Stimulated activated effector memory CD8-positive, alpha-beta T cell treated with anti-CD3 and anti-CD28 coated beads, Interleukin-12 subunit alpha, Interleukin-12 subunit beta, amount 100 ng/mL, for 72 hours (primary cell): ENCODE results near the gene ZNF865.
A peak's percentile ranks its signal among the peaks of the same experiment; 100 is the strongest.
"Not testable (repeated sequence)": the region's sequence is repeated elsewhere in the genome, so short reads cannot be mapped to it uniquely, and the experiment has no call there.

ENCODE experiments used
- ATAC-seq: fragments of 150-1000 bp; cut with Tn5 transposase; 2 replicates; pipeline ENCODE4 v1.10.0; 2021
- DNase-seq, 2 donors: peaks; one replicate each; pipeline ENCODE4 v3.0.0; 2021 to 2022; ENCODE audit warnings: low spot score in 2 of 2
- H3K27ac Mint-ChIP-seq: one replicate; pipeline ENCODE4 v1.8.0; 2022; ENCODE audit warnings: mild to moderate bottlenecking, mixed read lengths
- H3K36me3 Mint-ChIP-seq: one replicate; pipeline ENCODE4 v1.8.0; 2022; ENCODE audit warnings: mild to moderate bottlenecking, mixed read lengths
- H3K4me1 Mint-ChIP-seq: one replicate; pipeline ENCODE4 v1.8.0; 2022; ENCODE audit warnings: mixed read lengths
- H3K4me3 Mint-ChIP-seq: one replicate; pipeline ENCODE4 v1.8.0; 2022; ENCODE audit warnings: mild to moderate bottlenecking, mixed read lengths
- H3K9me3 Mint-ChIP-seq: one replicate; pipeline ENCODE4 v1.8.0; 2022; ENCODE audit warnings: mixed read lengths

Gene ZNF865

GRCh38 chr19:55581823-55582223 is 23.6 kb upstream of the ZNF865 start:
- peaks cover 41% of the 10 kb centered on the region for H3K4me1 Mint-ChIP-seq
- DNase-seq = no peak
- no peak for ATAC-seq
- H3K9me3 Mint-ChIP-seq = no peaks in the 10 kb centered on the region
- H3K27ac Mint-ChIP-seq = no peak overlapping the region
- H3K4me3 Mint-ChIP-seq = peak overlapping the region; percentile 83
- peaks cover 19% of the 10 kb centered on the region for H3K36me3 Mint-ChIP-seq

GRCh38 chr19:55582284-55582683 is 23.2 kb upstream of the ZNF865 start:
- peak overlapping the region; percentile 83 for H3K4me3 Mint-ChIP-seq
- not testable (repeated sequence) for H3K9me3 Mint-ChIP-seq, H3K27ac Mint-ChIP-seq, ATAC-seq, DNase-seq
- peaks cover 45% of the 10 kb centered on the region for H3K4me1 Mint-ChIP-seq
- peaks cover 15% of the 10 kb centered on the region for H3K36me3 Mint-ChIP-seq

- ATAC-seq, H3K4me3 Mint-ChIP-seq, H3K27ac Mint-ChIP-seq, DNase-seq, H3K9me3 Mint-ChIP-seq: not testable (repeated sequence)
- Mint-ChIP-seq H3K36me3 (peaks cover 10% of the 10 kb centered on the region), H3K4me1 (peaks cover 47% of the 10 kb centered on the region)
Measured at GRCh38 chr19:55583897-55584296, 21.6 kb upstream of the ZNF865 start.

DNA sequence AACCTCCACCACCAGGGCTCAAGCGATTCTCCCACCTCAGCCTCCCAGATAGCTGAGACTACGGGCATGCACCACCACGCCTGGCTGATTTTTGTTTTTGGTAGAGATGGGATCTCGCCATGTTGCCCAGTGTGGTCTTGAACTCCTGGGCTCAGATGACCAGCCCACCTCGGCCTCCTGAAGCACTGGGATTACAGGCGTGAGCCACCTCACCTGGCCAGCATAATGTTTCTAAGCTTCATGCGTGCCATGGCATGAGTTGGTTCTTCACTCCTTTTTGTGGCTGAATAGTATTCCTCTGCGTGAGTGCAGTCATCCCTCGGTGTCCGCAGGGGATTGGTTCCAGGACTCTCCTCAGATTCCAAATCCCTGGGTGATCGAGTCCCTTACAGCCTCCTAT is 20.6 kb upstream of the ZNF865 start:
- H3K36me3 Mint-ChIP-seq = peaks cover 6% of the 10 kb centered on the region
- ATAC-seq = no peak
- H3K4me3 Mint-ChIP-seq = peak overlapping the region; percentile 70
- H3K4me1 Mint-ChIP-seq = peaks cover 41% of the 10 kb centered on the region
- no peak overlapping the region for H3K27ac Mint-ChIP-seq
- no peaks in the 10 kb centered on the region for H3K9me3 Mint-ChIP-seq
- DNase-seq = no peak

DNA sequence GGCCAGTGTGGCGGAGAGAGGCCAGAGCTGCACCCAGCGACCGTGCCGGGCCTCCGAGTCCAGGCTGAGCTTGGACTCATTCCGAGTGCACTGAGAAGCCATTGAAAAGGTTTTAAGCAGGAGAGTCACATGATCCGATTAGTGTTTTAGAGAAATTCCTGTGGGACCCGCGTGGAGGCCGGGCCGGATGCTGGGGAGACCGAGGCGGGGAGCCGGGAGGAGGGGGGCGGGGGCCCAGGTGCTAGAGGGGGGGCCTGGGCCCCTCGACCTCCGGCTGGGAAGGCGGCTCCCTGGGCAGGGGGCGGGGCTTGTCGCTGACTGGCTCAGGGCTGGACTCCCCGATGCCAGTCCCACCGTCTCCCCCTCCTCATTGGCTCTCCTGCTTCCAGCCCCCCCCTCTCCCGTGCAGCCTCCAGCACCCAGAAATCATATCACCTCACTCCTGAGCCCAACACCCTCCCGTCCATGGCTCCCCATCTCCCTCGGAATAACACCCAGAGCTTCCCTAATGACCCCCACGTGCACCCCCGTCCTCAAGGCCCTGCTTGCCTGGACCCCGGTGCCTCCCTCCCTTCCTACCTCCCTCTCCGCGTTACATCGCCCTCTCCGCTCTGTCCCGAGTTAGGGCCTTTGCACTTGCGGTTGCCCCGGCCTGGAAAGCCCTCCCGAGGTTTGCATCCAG is 19.6 kb upstream of the ZNF865 start:
- DNase-seq = no peak
- peak overlapping the region; percentile 70 for H3K4me3 Mint-ChIP-seq
- peak overlapping the region; percentile 79 for H3K27ac Mint-ChIP-seq
- peak; percentile 19 for ATAC-seq
- no peaks in the 10 kb centered on the region for H3K9me3 Mint-ChIP-seq
- H3K4me1 Mint-ChIP-seq = peaks cover 38% of the 10 kb centered on the region
- no peaks in the 10 kb centered on the region for H3K36me3 Mint-ChIP-seq

DNA sequence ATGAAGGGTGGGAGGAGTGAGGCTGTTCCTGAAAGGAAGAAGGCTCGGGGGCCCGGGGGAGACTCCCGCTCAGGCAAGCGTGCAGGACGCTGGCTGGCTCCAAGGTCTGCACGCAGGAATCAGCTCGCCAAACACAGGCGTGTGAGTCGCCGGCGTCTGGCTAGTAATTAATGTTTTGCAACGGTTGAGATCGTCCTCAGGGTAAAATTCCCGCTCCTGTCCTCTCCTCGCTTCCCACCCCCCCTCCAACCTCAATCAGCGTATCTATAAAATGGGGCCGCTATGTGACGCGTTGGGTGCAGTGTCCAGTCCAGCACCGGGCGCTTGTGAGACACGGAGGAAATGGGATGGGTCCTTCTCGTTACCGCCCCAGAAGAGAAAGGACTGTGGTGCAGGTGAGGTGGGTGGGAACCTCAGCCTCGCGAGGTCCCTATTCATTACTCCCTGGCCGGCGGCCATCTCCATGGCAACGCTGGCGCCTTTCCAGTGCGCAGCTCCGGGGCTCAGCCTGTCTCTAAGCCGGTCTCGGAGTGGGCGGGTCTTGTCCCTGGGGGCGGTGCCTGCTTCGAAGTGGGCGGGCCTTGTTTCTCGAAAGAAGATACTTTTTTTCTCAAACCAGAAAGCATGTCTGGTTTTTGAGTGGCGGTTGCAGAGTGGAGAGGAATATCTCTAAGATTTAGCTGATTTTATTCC is 18.3 kb upstream of the ZNF865 start:
- Mint-ChIP-seq H3K27ac (peak overlapping the region; percentile 32), H3K4me3 (peak overlapping the region; percentile 70), H3K36me3 (no peaks in the 10 kb centered on the region), H3K4me1 (peaks cover 26% of the 10 kb centered on the region), H3K9me3 (no peaks in the 10 kb centered on the region)
- ATAC-seq (peak; percentile 99), DNase-seq (peak; percentile 83 to 97)

- no peak overlapping the region for H3K27ac Mint-ChIP-seq
- ATAC-seq (no peak), DNase-seq (no peak)
- H3K4me1 Mint-ChIP-seq = peaks cover 25% of the 10 kb centered on the region
- peaks cover 4% of the 10 kb centered on the region for H3K36me3 Mint-ChIP-seq
- no peak overlapping the region for H3K4me3 Mint-ChIP-seq
- H3K9me3 Mint-ChIP-seq = no peaks in the 10 kb centered on the region
Measured at GRCh38 chr19:55588738-55589137, 16.7 kb upstream of the ZNF865 start.

DNA sequence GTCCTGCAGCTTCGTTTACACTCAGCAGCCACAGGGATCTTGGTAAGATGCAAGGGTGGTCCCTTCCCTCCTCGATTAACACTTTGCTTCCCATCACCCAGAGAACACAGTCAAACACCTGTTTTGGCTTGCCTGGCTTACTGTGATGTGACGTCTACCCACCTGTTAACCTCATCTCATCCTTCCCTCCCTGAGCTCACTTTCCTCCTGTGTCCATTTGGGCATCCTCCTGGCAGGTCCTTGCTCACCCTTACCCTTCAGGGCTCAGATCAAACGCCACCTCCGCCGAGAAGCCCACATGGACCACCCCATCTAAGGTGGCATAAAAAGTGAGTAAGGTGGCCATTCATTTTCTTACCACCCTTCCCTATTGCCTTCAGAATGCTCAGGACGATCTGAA is 15.3 kb upstream of the ZNF865 start:
- DNase-seq (no peak), ATAC-seq (no peak)
- no peaks in the 10 kb centered on the region for H3K9me3 Mint-ChIP-seq
- no peak overlapping the region for H3K27ac Mint-ChIP-seq
- H3K4me3 Mint-ChIP-seq = no peak overlapping the region
- H3K4me1 Mint-ChIP-seq = peaks cover 23% of the 10 kb centered on the region
- peaks cover 18% of the 10 kb centered on the region for H3K36me3 Mint-ChIP-seq

DNA sequence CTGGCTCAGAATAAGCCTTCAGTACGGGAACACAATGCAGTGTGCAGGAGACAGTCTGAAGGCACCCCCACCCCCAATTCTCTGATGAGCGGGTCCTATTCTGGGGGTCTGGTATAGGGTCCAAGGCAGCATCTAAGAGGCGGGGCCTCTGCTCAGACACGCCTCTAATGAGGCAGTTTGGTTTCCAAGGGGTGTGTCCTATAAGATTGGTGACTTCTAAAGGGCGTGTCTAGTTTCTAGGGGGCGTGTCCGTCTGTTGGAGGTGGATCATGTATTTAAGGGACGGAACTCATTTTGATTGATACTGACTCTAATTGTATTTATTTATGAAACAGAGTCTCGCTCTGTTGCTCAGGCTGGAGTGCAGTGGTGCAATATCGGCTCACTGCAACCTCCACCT is 14.8 kb upstream of the ZNF865 start:
- DNase-seq (no peak), ATAC-seq (no peak)
- peaks cover 18% of the 10 kb centered on the region for H3K4me1 Mint-ChIP-seq
- H3K4me3 Mint-ChIP-seq = no peak overlapping the region
- no peaks in the 10 kb centered on the region for H3K9me3 Mint-ChIP-seq
- H3K36me3 Mint-ChIP-seq = peaks cover 23% of the 10 kb centered on the region
- no peak overlapping the region for H3K27ac Mint-ChIP-seq

- Mint-ChIP-seq H3K36me3 (peaks cover 31% of the 10 kb centered on the region), H3K9me3 (no peaks in the 10 kb centered on the region), H3K4me3 (no peak overlapping the region), H3K27ac (no peak overlapping the region), H3K4me1 (peaks cover 9% of the 10 kb centered on the region)
- DNase-seq = no peak
- ATAC-seq = no peak
Measured at GRCh38 chr19:55591555-55591954, 13.9 kb upstream of the ZNF865 start.

DNA sequence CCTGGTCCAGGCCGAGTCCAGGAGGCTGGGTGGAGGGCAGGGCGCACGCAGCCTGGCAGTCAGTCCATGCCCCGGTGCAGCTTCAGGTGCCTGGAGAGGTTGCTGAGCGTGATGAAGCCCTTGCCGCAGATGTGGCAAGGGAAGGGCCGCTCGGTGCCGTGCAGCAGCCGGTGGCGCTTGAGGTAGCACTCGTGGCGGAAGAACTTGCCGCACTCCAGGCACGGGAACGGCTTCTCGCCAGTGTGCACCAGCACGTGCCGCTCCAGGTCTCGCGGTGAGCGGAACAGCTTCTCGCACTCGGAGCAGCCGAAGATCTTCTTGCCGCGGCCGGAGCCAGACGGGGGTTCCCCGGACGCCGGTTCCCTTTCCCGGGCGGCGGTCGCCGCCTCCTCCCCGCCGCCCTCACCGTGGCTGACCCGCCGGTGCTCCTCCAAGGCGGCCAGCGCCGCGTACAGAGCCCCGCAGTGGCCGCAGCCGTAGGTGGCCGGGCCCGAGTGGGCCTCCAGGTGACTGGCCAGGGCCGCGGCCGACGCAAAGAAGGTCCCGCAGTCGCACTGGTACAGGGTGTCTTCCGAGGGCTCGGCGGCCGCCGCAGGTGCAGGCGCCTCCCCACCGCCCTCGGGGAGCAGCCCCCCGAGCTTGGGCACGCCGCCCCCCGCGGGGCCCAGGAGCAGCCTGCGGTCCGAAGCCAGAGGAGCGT is 12.9 kb upstream of the ZNF865 start:
- Mint-ChIP-seq H3K27ac (no peak overlapping the region), H3K36me3 (peaks cover 36% of the 10 kb centered on the region), H3K4me1 (peaks cover under 1% of the 10 kb centered on the region), H3K9me3 (no peaks in the 10 kb centered on the region), H3K4me3 (no peak overlapping the region)
- DNase-seq = no peak
- ATAC-seq = no peak

- DNase-seq = no peak
- no peaks in the 10 kb centered on the region for H3K4me1 Mint-ChIP-seq
- ATAC-seq = no peak
- H3K4me3 Mint-ChIP-seq = no peak overlapping the region
- no peaks in the 10 kb centered on the region for H3K9me3 Mint-ChIP-seq
- no peak overlapping the region for H3K27ac Mint-ChIP-seq
- peaks cover 36% of the 10 kb centered on the region for H3K36me3 Mint-ChIP-seq
Measured at GRCh38 chr19:55593096-55593772, 12.2 kb upstream of the ZNF865 start.

- peaks cover 54% of the 10 kb centered on the region for H3K36me3 Mint-ChIP-seq
- no peak for ATAC-seq
- H3K4me3 Mint-ChIP-seq = no peak overlapping the region
- H3K9me3 Mint-ChIP-seq = no peaks in the 10 kb centered on the region
- DNase-seq = no peak
- no peak overlapping the region for H3K27ac Mint-ChIP-seq
- peaks cover 8% of the 10 kb centered on the region for H3K4me1 Mint-ChIP-seq
Measured at GRCh38 chr19:55594996-55595545, 10.4 kb upstream of the ZNF865 start.

DNA sequence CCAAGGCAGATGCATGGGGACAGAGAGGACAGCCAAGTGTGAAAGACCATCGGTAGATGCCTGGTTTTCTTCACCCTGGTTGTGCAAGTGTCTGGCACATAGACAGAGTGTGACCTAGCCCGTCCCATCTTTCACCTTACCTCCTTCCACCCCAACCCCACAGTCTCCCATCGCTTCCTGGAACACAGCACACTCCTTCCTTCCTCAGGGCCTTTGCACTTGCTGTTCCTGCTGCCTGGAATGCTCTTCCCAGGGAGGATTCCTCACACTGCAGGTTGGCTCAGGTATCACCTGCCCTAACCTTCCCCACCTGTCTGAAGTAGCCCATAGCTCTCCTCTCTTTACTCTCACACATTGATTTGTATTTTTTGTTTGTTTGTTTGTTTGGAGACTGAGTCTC is 9.1 kb upstream of the ZNF865 start:
- Mint-ChIP-seq H3K27ac (peak overlapping the region; percentile 18), H3K4me3 (no peak overlapping the region), H3K36me3 (peaks cover 61% of the 10 kb centered on the region), H3K4me1 (peaks cover 14% of the 10 kb centered on the region), H3K9me3 (no peaks in the 10 kb centered on the region)
- DNase-seq = no peak
- ATAC-seq = no peak

- H3K9me3 Mint-ChIP-seq = no peaks in the 10 kb centered on the region
- ATAC-seq (no peak), DNase-seq (no peak)
- H3K4me1 Mint-ChIP-seq = peaks cover 22% of the 10 kb centered on the region
- H3K36me3 Mint-ChIP-seq = peaks cover 70% of the 10 kb centered on the region
- H3K27ac Mint-ChIP-seq = peak overlapping the region; percentile 32
- no peak overlapping the region for H3K4me3 Mint-ChIP-seq
Measured at GRCh38 chr19:55597501-55597921, 7.9 kb upstream of the ZNF865 start.
